Heart left ventricle (tissue), 16 donors: ENCODE data around the gene DNAH5. TPM values are rescaled to one million over a fixed set of nuclear protein-coding genes. Genes with fewer than 3 reads are reported as not detected.

Experiments used
- ATAC-seq, 4 donors: fragments of 200-7000 bp; cut with Tn5 transposase; one replicate each; pipeline ENCODE4 v1.9.1; 2020 to 2022; ENCODE audit warnings: moderate library complexity in 4 of 4, mild to moderate bottlenecking in 3 of 4, moderate number of reproducible peaks in 1 of 4
- DNase-seq, 5 donors: peaks; one replicate each; pipeline ENCODE4 v3.0.0-alpha.2; 2020
- H3K27ac ChIP-seq, 12 donors: fragments of 200-600 bp; sonication (generic) in 4 of 12; one replicate each; pipeline versions ENCODE4 v1.5.0 to v1.8.0; 2016 to 2022; ENCODE audit warnings: mild to moderate bottlenecking in 2 of 12
- H3K27me3 ChIP-seq, 9 donors: fragments of 200-600 bp; sonication (generic) in 2 of 9; one replicate each; pipeline versions ENCODE4 v1.5.1 to v1.8.0; 2016 to 2022; ENCODE audit warnings: mild to moderate bottlenecking in 3 of 9
- H3K36me3 ChIP-seq, 9 donors: fragments of 200-600 bp; sonication (generic) in 2 of 9; one replicate each; pipeline versions ENCODE4 v1.5.0 to v1.8.0; 2018 to 2022; ENCODE audit warnings: mild to moderate bottlenecking in 2 of 9
- H3K4me1 ChIP-seq, 12 donors: fragments of 200-600 bp; sonication (generic) in 4 of 12; one replicate each; pipeline versions ENCODE4 v1.5.0 to v1.8.0; 2016 to 2022; ENCODE audit warnings: mild to moderate bottlenecking in 3 of 12
- H3K4me3 ChIP-seq, 12 donors: fragments of 200-600 bp; sonication (generic) in 4 of 12; one replicate each; pipeline versions ENCODE4 v1.5.0 to v1.8.0; 2017 to 2022; ENCODE audit warnings: mild to moderate bottlenecking in 9 of 12, moderate library complexity in 4 of 12
- H3K9me3 ChIP-seq, 12 donors: fragments of 200-600 bp; sonication (generic) in 4 of 12; one replicate each; pipeline versions ENCODE4 v1.5.0 to v1.8.0; 2016 to 2022; ENCODE audit warnings: mild to moderate bottlenecking in 1 of 12
- CTCF ChIP-seq, 12 donors: fragments of 200-600 bp; sonication (generic) in 4 of 12; IDR thresholded peaks; one replicate each; pipeline versions ENCODE4 v1.5.0 to v1.8.0; 2018 to 2022; ENCODE audit warnings: antibody characterized with exemption in 12 of 12, mild to moderate bottlenecking in 5 of 12
- POLR2A ChIP-seq, 2 donors: fragments of 450-650 bp; IDR thresholded peaks; one replicate each; pipeline ENCODE4 v1.6.1; 2017; ENCODE audit warnings: antibody characterized with exemption in 2 of 2, mild to moderate bottlenecking in 2 of 2, moderate library complexity in 2 of 2
- WGBS, 4 donors: extraction: QIAGEN DNeasy Blood & Tissue Kit in 2 of 4; methylation state at CpG; one replicate each; pipeline versions ENCODE4 v1.1.5 to v1.1.7; 2013 to 2018; 5-methylcytosine and 5-hydroxymethylcytosine counted together
- intact Hi-C, 10 donors: fragments of 100-400 bp; cut with DNase I; formaldehyde crosslinking; loops; one replicate each; pipeline versions ENCODE4 v1.11.1 to v1.14.2; 2022
- polyA plus RNA-seq, 2 donors: library from polyadenylated mRNA; stranded (reverse); fragments of 200-250 nt; gene quantifications; one replicate each; pipeline ENCODE4 v1.2.3, GENCODE V29; 2013
- total RNA-seq, 9 donors: library from RNA; depleted of rRNA in 2 of 9; stranded (reverse); fragments of >200 nt in 2 of 9; fragmentation: NEBNext Ultra II Directional in 3 of 9; extraction: Animal tissue kit (Norgen Biotek cat#: 25700) in 3 of 9; gene quantifications; one replicate each; pipeline versions ENCODE4 v1.1.0 to v1.2.4, GENCODE V29; 2016 to 2023
- donor health status: ischemic (EF 13 %, LVEDD 7.1; RV severe dilation, severe dysfunction).
- donor health status: healthy with polysubstance abuse.
- donor health status: DM: no; HTN: yes; CAD: no.
- donor health status: DM: no; HTN: no; CAD: no.
- donor health status: ischemic (EF 25% LVEDD 6.9; RV normal size, moderate dysfunction).
- donor health status: ischemic (EF 25% LVEDD 5.7; RV mildly dilated, moderate dysfunction).
- donor health status: healthy.
- donor health status: DM: yes; HTN: yes; CAD: no.
- donor health status: ischemic (EF 35%, LVEDD 5.7; RV mildly dilated, moderate dysfunction).
- donor health status: nonischemic (EF 11% LVEDD 7.7; RV severe dilation, severe dysfunction).
- donor health status: DM: yes; HTN: yes; CAD: no.
- donor health status: PGD.
- donor health status: ischemic (EF 29% LVEDD 5.4; RV normal size, mild dysfunction).
- donor health status: nonischemic (EF 23%, LVEDD 6.1; RV moderate dilation, normal function).

The DNAH5 gene
- total and polyA plus RNA-seq, 11 donors = 0.03 to 0.46 (median 0.16) TPM

- intact Hi-C loops = no loop called here
- no peak for DNase-seq
- Histone ChIP-seq H3K27ac (no peak overlapping the region), H3K36me3 (no peaks in the 10 kb centered on the region), H3K9me3 (no peaks in the 10 kb centered on the region), H3K4me1 (no peaks in the 10 kb centered on the region), H3K27me3 (no peaks in the 10 kb centered on the region), H3K4me3 (no peak overlapping the region)
- no peak for ATAC-seq
- TF ChIP-seq POLR2A (IDR thresholded peaks at IDR 0.05) (no peak), CTCF (IDR thresholded peaks at IDR 0.05) (no peak)
- WGBS, 4 donors = 33 to 71% (median 45%) methylated on average over 1 of the region's 1 CpG
Measured at GRCh38 chr5:13661272-13661671, 283.2 kb downstream of the DNAH5 start.

- WGBS, 4 donors = 46 to 59% (median 54%) methylated on average over 3 of the region's 3 CpGs
- intact Hi-C loops = no loop called here
- no peak for ATAC-seq
Measured at GRCh38 chr5:13660072-13660471, 284.4 kb downstream of the DNAH5 start.

GRCh38 chr5:13659391-13659790, 285.1 kb downstream of the DNAH5 start:
- TF ChIP-seq POLR2A (IDR thresholded peaks at IDR 0.05) (no peak), CTCF (IDR thresholded peaks at IDR 0.05) (no peak)
- H3K9me3 ChIP-seq = no peaks in the 10 kb centered on the region
- no peaks in the 10 kb centered on the region for H3K27me3 ChIP-seq
- intact Hi-C loops = no loop called here
- H3K36me3 ChIP-seq = no peaks in the 10 kb centered on the region
- DNase-seq (no peak), ATAC-seq (no peak)
- no peak overlapping the region for H3K27ac ChIP-seq
- WGBS, 4 donors = 59 to 68% (median 65%) methylated on average over 3 of the region's 3 CpGs
- no peaks in the 10 kb centered on the region for H3K4me1 ChIP-seq
- no peak overlapping the region for H3K4me3 ChIP-seq

More at GRCh38 chr5:13660072-13660471, 284.4 kb downstream of the DNAH5 start:
- H3K27me3 ChIP-seq = no peaks in the 10 kb centered on the region
- no peak overlapping the region for H3K4me3 ChIP-seq
- no peaks in the 10 kb centered on the region for H3K4me1 ChIP-seq
- TF ChIP-seq CTCF (IDR thresholded peaks at IDR 0.05) = no peak
- TF ChIP-seq POLR2A (IDR thresholded peaks at IDR 0.05) = no peak
- no peaks in the 10 kb centered on the region for H3K36me3 ChIP-seq
- no peak overlapping the region for H3K27ac ChIP-seq
- no peaks in the 10 kb centered on the region for H3K9me3 ChIP-seq
- DNase-seq = no peak

GRCh38 chr5:13658761-13659160, 285.7 kb downstream of the DNAH5 start:
- Histone ChIP-seq H3K4me1 (no peaks in the 10 kb centered on the region), H3K4me3 (no peak overlapping the region), H3K27ac (no peak overlapping the region), H3K36me3 (no peaks in the 10 kb centered on the region), H3K27me3 (no peaks in the 10 kb centered on the region), H3K9me3 (no peaks in the 10 kb centered on the region)
- intact Hi-C loops = no loop called here
- WGBS, 4 donors = 80 to 85% (median 82%) methylated on average over 4 of the region's 4 CpGs
- ATAC-seq (no peak), DNase-seq (no peak)
- TF ChIP-seq CTCF (IDR thresholded peaks at IDR 0.05) (no peak), POLR2A (IDR thresholded peaks at IDR 0.05) (no peak)
